ENCODE data around the gene PKM. TPM values are rescaled to one million over a fixed set of nuclear protein-coding genes. Genes with fewer than 3 reads are reported as not detected.

PKM gene
- total and polyA plus RNA-seq, 9 of the 15 experiments (the other 6 are each of a cell fraction or from before 2014, with no cell fraction given): 140 to 825 (median 383) TPM

DNA sequence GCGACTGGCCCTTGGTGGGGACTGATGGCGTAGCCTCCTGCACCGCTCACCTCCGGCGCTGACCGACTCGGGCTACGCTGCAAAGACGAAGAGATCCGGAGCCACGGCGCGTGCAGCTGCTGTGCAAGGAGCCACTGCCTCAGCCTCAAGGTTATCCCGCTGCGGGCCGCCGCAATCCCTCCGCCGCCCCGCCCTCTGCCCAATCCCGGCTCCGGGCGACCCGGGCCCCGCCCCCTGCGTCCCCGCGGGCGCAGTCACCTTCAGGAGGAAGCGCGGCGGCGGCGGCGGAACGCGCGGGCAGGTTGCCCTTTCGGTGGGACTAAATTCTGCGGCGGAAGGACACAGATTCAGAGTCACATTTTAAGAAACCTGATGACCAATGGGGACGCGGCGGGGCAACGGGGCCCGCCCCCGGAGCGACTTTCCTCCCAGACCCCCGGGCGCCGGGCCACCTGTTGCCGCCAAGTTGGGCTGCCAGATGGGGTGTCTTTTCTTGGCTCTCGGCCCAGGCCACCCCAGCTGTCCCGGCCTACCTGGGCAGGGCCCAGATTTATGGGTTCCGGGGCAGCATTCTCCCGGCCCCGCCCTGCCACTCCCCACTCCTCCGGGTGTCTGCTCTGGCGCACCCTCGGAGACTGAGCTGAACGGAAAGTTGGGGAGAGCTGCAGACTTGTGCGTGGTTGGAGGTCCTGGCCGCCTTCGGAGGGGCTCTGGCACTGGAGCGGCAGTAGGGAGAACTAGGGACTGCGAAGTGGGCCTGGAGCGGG, at the start of gene PKM (continued):
- TF ChIP-seq, protein P1, sequence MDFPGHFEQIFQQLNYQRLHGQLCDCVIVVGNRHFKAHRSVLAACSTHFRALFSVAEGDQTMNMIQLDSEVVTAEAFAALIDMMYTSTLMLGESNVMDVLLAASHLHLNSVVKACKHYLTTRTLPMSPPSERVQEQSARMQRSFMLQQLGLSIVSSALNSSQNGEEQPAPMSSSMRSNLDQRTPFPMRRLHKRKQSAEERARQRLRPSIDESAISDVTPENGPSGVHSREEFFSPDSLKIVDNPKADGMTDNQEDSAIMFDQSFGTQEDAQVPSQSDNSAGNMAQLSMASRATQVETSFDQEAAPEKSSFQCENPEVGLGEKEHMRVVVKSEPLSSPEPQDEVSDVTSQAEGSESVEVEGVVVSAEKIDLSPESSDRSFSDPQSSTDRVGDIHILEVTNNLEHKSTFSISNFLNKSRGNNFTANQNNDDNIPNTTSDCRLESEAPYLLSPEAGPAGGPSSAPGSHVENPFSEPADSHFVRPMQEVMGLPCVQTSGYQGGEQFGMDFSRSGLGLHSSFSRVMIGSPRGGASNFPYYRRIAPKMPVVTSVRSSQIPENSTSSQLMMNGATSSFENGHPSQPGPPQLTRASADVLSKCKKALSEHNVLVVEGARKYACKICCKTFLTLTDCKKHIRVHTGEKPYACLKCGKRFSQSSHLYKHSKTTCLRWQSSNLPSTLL (IDR thresholded peaks at IDR 0.05): no peak
- TF ChIP-seq CCAR2 (IDR thresholded peaks at IDR 0.05; ENCODE audit: low read depth, low read length) (no peak), ZC3H11A (IDR thresholded peaks at IDR 0.05; ENCODE audit: low read depth, low read length) (no peak), SNIP1 (IDR thresholded peaks at IDR 0.05; ENCODE audit: low read depth) (no peak), RAD21 (CRISPR knock-in tag; conservative IDR thresholded peaks at IDR 0.05 in 1 of 2, IDR thresholded peaks at IDR 0.05 in 1 of 2) (no peak), SMAD2 (IDR thresholded peaks at IDR 0.05; ENCODE audit: low read depth, low read length) (no peak), ZNF143 (CRISPR knock-in tag; IDR thresholded peaks at IDR 0.05) (no peak), RHOXF2B (CRISPR knock-in tag; conservative IDR thresholded peaks at IDR 0.05) (no peak), CREM (IDR thresholded peaks at IDR 0.05; ENCODE audit: low read depth) (peak; percentile 47), THRAP3 (IDR thresholded peaks at IDR 0.05; ENCODE audit: borderline replicate concordance) (no peak), CXXC5 (CRISPR knock-in tag; IDR thresholded peaks at IDR 0.05) (peak; percentile 96), ZNF3 (CRISPR knock-in tag; IDR thresholded peaks at IDR 0.05) (no peak), KLF6 (CRISPR knock-in tag; IDR thresholded peaks at IDR 0.05; ENCODE audit: borderline replicate concordance) (no peak), TRIM28 (IDR thresholded peaks at IDR 0.05) (no peak), NONO (IDR thresholded peaks at IDR 0.05; ENCODE audit: low read depth in 2 of 2, low read length in 1 of 2) (peak; percentile 14 to 85; a peak in 3 of 4 replicates), XRCC3 (IDR thresholded peaks at IDR 0.05) (no peak)
- TF ChIP-seq, protein P2, sequence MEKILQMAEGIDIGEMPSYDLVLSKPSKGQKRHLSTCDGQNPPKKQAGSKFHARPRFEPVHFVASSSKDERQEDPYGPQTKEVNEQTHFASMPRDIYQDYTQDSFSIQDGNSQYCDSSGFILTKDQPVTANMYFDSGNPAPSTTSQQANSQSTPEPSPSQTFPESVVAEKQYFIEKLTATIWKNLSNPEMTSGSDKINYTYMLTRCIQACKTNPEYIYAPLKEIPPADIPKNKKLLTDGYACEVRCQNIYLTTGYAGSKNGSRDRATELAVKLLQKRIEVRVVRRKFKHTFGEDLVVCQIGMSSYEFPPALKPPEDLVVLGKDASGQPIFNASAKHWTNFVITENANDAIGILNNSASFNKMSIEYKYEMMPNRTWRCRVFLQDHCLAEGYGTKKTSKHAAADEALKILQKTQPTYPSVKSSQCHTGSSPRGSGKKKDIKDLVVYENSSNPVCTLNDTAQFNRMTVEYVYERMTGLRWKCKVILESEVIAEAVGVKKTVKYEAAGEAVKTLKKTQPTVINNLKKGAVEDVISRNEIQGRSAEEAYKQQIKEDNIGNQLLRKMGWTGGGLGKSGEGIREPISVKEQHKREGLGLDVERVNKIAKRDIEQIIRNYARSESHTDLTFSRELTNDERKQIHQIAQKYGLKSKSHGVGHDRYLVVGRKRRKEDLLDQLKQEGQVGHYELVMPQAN (IDR thresholded peaks at IDR 0.05; ENCODE audit: borderline replicate concordance): 0 out of 2 replicates have a peak, but pooled peaks have one; percentile 34
- TF ChIP-seq, protein P3, sequence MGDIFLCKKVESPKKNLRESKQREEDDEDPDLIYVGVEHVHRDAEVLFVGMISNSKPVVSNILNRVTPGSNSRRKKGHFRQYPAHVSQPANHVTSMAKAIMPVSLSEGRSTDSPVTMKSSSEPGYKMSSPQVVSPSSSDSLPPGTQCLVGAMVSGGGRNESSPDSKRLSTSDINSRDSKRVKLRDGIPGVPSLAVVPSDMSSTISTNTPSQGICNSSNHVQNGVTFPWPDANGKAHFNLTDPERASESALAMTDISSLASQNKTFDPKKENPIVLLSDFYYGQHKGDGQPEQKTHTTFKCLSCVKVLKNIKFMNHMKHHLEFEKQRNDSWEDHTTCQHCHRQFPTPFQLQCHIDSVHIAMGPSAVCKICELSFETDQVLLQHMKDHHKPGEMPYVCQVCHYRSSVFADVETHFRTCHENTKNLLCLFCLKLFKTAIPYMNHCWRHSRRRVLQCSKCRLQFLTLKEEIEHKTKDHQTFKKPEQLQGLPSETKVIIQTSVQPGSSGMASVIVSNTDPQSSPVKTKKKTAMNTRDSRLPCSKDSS (IDR thresholded peaks at IDR 0.05; ENCODE audit: low read depth, partially characterized antibody): no peak
- TF ChIP-seq, protein P4, sequence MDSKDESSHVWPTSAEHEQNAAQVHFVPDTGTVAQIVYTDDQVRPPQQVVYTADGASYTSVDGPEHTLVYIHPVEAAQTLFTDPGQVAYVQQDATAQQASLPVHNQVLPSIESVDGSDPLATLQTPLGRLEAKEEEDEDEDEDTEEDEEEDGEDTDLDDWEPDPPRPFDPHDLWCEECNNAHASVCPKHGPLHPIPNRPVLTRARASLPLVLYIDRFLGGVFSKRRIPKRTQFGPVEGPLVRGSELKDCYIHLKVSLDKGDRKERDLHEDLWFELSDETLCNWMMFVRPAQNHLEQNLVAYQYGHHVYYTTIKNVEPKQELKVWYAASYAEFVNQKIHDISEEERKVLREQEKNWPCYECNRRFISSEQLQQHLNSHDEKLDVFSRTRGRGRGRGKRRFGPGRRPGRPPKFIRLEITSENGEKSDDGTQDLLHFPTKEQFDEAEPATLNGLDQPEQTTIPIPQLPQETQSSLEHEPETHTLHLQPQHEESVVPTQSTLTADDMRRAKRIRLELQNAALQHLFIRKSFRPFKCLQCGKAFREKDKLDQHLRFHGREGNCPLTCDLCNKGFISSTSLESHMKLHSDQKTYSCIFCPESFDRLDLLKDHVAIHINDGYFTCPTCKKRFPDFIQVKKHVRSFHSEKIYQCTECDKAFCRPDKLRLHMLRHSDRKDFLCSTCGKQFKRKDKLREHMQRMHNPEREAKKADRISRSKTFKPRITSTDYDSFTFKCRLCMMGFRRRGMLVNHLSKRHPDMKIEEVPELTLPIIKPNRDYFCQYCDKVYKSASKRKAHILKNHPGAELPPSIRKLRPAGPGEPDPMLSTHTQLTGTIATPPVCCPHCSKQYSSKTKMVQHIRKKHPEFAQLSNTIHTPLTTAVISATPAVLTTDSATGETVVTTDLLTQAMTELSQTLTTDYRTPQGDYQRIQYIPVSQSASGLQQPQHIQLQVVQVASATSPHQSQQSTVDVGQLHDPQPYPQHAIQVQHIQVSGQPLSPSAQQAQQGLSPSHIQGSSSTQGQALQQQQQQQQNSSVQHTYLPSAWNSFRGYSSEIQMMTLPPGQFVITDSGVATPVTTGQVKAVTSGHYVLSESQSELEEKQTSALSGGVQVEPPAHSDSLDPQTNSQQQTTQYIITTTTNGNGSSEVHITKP (IDR thresholded peaks at IDR 0.05; ENCODE audit: partially characterized antibody): no peak
